SIG-M5 (cell line): ENCODE results near the gene ATP6V0A4.
"Not testable (repeated sequence)": the region's sequence is repeated elsewhere in the genome, so short reads cannot be mapped to it uniquely, and the experiment has no call there.

Experiments used
- DNase-seq: peaks from one replicate; lab custom pipeline; 2025; lab: John Stamatoyannopoulos, UW

ATP6V0A4 gene

DNA sequence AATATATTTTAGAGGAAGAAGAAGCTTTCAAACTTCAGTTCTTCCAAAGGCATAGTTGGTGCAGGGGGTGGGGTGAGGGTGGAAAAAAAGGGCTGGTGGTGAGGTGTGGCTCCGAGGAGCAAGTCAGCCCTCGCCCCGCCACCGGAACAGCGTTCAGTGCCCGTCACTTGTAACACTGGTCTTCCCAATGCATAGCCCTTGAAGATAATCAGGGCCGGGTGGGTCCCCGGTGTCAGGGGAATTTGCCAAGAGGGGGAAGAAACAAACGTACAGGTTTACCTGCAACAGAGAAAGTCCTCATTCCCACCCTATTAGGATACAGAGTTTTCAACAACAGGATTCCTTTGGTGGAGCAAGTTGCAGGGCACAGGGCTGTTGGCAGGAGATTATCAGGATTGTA is 98.3 kb downstream of the ATP6V0A4 start:
- no peak for DNase-seq

DNA sequence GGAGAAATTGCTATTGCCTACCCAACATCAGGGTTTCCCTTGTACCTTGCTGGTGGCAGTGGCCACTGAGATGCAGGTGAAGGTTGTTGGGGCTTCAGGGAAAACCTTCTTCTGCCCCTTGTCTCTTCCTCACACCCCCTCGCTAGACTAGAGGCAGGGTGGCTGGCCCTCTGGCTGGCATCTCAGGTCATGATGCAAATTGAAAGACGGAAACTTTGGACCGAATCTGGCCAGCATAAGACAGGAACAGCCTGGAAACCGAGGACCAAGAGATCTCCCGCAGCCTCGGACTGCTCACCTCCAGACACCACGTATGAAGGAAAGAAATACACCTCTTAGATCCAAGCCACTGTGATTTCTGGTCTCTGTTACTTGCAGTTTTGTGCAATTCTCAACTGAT is 99.7 kb downstream of the ATP6V0A4 start:
- no peak for DNase-seq

DNA sequence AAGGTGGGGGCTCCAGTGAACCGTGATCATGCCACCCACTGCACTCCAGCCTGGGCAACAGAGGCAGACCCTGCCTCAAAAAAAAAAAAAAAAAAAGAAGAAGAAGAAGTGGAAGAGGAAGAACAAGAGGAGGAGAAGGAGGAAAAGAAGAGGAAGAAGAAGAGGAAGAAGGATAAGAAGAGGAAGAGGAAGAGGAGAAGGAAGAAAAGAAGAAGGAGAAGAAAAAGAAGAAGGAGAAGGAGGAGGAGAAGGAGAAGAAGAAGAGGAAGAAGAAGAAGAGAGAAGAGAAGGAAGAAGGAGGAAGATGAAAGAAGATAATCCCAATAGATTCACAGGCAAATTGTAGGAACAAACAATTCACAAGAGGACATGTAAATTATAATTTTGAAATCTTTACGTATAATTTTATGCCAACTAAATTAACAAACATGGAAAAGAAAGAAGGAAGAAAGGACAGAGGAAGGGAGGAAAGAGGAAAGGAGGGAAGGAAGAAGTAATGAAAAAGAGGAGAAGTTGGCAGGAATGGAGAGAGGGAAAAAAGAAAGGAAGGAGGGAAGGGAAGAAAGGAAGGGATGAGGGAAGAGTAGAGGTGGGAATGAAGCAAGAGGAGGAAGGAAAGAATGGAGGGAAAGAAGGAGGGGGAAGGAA is 100.3 kb downstream of the ATP6V0A4 start:
- no peak for DNase-seq

DNA sequence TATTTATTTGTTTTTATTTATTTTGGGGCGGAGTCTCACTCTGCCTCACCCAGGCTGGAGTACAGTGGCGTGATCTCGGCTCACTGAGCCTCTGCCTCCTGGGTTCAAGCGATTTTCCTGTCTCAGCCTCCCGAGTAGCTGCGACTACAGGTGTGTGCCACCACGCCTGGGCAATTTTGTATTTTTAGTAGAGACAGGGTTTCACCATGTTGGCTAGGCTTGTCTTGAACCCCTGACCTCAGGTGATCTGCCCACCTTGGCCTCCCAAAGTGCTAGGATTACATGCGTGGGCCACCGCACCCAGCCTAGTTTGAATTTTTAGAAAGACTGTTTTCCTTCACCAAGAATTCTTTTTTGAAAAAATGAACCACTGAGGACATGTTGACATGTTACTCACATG is 102.2 kb downstream of the ATP6V0A4 start:
- DNase-seq: not testable (repeated sequence)

DNA sequence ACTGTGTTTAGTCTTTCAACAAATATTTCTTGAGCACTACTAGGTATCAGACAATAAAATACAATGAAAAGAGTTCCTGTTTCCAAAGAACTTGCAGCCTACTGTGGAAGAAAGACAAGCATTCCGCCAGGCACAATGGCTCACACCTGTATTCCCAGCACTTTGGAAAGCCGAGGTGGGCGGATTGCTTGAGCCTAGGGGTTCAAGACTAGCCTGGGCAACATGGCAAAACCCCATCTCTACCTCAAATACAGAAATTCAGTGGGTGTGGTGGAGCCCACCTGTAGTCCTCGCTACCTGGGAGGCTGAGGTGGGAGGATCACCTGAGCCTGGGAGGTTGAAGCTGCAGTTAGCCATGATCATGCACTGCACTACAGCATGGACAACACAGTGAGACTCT is 102.9 kb downstream of the ATP6V0A4 start:
- no peak for DNase-seq

DNA sequence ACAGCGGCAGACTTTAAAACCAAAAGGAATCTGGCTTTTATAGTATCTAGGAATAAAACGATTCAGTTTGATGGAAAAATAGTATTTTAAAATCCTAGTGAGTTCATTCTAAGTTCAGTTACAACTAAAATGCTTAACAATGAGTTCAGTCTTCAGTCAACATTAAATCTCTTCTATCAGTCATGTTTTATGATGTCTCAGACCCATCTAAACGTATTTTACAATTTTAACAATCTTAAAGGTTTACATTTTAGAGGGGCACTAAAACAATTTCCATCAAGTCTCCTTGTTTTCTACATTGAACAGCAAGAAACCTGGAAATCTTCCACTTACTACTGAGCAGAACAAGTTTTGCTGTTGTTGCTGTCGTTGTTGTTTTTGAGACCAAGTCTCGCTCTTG is 106.8 kb downstream of the ATP6V0A4 start:
- DNase-seq: no peak

DNA sequence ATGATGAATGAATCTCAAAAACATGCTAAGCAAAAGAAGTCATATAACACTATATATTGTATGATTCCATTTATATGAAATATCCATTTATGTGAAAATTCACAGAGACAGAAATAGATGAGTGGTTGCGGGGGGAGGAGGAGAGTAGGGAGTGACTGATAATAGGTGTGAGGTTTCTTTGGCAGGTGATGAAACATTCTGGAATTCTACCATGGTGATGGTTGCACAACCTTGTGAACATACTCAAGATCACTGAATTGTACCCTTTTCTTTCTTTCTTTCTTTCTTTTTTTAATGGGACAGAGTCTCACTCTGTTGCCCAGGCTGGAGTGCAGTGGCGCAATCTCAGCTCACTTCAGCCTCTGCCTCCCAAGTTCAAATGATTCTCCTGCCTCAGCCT is 107.5 kb downstream of the ATP6V0A4 start:
- DNase-seq: no peak

DNA sequence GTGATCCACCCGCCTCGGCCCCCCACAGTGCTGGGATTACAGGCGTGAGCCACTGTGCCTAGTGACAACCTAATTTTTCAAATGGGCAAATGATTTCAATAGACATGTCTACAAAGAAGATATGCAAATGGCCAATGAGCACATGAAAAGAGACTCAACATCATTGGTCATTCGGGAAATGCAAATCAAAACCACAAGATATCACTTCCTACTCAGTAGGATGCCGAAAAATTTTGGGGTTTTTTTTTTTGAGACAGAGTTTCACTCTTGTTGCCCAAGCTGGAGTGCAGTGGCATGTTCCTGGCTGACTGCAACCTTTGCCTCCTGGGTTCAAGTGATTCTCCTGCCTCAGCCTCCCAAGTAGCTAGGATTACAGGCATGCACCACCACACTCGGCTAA is 110.0 kb downstream of the ATP6V0A4 start:
- DNase-seq: not testable (repeated sequence)

DNA sequence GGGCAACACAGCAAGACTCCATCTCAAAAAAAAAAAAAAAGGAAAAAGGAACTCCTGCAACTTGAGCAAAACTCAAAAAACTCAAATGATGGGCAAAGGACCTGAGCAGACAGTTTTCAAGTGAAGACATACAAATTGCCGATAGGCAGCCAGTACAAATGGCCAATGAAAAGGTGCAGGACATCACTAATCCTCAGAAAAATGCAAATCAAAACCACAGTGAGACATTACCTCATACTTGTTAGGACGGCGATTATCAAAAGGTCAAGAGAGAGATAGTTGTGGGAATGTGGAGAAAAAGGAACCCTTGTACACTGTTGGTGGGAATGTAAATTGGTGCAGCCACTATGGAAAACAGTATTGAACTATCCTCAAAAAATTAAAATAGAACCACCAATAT is 113.7 kb downstream of the ATP6V0A4 start:
- DNase-seq: no peak

DNA sequence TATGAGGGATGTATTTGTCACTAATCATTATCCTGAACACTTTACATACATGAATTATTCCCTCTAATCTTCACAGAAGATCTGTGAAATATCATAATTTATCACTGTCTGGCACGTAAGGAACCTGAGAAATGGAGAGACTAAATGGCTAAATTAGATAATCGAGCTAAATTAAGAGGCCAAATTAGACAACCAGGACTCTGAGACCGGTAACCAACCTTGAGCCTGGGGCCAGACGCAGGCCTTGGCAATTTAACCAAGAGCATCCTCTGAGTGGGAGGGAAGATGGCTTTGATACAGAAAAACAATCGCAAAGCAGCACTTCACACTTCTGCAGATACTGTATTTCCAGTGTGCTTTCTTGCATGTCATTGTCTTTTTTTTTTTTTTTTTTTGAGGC is 118.2 kb downstream of the ATP6V0A4 start:
- DNase-seq: no peak

DNA sequence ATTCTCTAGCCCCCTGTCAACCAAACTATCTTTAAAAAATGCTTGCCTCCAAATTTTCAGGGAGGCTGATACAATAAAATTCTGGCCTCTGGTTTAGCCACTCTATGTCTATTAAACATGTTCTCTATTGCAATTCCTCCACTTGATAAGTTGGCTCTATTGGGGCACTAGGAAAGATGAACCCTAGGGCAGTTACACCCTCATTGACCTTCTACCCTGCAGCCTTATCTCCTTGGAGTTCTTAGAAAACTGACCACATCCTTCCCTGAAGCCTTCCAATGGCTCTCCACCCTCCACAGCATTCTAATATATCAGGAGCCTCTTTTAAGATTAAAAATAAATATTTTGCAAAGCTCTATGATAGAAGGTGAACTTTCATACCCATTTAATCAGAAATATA is 127.4 kb downstream of the ATP6V0A4 start:
- no peak for DNase-seq

DNA sequence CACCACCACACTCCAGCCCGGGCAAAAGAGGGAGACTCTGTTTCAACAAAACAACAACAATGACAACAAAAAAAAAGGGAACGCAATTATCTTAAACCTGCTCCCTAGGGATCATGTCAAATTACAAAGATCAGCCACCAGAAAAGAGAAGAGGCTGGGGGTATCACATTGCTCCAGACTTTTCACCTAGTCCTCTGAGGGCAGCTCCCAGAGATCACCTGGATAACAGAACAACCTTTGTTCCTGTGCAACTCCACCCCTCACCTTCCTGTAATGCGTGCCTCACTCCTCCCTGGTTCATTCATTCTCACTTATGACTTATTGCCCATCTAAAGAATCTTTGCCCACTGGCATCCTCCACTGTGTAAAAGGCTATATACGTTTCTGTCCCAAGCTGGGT is 128.6 kb downstream of the ATP6V0A4 start:
- no peak for DNase-seq

DNA sequence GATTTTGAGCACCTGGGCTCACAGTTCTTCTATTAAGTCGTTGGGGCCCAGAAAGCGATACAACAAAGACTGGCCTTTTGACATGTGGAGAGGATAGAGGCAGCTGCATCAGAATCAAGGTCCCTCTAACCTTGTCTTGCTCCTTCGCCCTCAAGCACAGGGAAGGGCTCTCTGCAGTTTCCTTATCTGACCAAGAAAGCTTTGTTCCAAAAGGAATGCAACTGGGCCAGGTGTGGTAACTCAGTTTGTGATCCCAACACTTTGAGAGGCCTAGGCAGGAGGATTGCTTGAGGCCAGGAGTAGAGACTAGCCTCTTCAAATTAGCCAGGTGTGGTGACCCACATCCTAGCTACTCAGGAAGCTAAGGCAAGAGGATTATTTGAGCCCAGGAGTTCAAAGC is 129.1 kb downstream of the ATP6V0A4 start:
- no peak for DNase-seq

DNA sequence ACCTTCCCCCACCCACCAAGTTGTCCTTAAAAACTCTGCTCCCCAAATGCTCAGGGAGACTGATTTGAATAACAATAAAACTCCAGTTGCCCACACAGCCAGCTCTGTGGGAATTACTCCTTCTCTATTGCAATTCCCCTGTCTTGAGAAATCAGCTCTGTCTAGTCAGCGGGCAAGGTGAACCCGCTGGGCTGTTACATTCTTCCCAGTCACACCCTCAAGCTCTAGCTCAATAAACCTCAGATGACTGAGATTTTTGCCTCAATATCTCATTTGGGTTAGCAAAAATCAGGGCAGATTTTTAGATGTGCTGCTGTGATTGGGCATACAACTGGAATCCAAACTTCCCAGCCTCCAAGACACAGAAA is 129.8 kb downstream of the ATP6V0A4 start:
- DNase-seq: no peak

DNA sequence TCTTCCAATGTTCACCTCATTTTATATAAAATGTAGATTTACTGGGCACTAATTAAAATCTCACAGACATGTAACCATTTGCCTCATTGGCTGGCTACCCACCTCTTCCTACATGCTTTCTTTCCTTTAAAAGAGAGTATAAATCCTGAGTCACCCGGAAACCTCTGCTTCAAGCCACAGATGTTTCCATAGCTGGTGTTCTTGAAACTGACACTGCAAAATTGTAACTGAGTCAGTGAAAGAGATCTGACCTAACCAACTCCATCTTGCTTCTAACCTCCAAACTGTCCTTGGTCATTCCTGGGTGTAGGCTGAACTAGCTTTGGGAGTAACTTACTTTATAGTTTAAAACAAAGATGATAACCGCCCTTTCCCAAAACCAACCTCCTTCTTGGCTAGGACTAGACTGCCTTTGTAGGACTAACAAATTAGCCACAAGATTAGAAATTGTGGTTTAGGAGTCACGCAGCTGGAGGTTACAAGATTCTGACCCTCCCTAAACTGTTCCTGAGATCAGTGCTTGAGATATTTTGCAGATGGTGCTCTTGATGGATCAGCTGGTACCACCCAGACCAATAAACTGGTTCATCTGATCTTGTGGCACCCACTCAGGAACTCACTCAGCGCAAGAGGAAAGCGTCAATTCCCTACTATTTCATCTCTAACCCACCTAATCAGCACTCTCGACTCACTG is 130.3 kb downstream of the ATP6V0A4 start:
- DNase-seq: no peak

DNA sequence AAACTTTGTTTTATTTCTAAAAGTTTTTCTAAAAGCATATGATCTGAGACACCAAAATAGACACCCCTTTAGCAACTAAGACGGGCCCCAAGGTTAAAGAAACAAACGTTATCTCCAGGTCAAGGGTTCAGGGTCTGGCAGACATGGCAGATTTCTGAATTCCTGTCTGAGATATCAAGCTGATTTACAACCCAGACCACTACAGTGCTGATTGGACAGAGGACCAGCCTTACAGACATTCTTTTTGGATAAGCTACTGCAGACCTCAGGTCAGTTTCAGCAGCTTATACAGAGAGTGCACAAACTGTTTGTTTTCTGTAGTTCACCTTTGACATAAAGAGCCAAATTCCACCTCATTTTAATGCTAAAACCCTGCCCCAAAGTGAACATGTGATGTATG is 131.6 kb downstream of the ATP6V0A4 start:
- no peak for DNase-seq

DNA sequence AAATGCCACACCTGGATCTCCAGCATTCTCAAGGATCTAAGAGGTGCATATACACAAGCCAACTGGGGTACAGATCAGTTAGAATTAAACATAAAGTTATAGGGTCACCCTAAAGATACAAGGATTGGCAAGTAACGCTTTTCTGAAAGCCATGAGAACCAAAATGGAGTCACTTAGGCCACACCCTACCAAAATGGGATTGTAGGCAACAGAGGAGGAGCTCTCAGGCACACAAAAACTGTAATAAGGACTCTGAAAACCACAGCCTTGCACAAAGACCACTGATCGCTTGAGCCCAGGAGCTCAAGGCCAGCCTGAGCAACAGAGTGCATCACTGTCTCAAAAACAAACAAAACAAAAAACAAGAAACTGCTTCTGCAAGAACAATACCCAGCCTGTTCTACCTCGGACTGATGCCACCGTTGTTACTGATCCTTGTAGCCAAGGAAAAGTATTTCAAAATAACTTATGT is 132.3 kb downstream of the ATP6V0A4 start:
- no peak for DNase-seq

DNA sequence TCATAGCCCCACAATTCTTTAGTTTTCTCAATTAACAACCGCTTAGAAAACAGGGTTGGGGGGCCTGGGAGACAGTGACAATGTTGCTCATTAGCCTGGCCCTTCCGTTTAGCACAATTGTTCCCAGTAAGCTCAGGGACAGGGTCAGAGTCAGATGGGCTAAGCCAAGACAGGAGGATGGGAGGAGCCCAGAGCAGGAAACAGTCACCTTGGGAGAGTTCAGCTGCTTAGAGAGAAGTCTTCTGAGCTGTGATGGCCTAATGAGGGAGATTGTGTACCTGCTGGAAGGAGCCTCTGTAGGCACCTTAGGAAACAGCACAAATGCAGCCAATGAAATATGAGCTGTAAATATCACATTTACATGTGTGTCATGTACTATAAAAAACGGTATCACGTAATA is 132.7 kb downstream of the ATP6V0A4 start:
- no peak for DNase-seq

DNA sequence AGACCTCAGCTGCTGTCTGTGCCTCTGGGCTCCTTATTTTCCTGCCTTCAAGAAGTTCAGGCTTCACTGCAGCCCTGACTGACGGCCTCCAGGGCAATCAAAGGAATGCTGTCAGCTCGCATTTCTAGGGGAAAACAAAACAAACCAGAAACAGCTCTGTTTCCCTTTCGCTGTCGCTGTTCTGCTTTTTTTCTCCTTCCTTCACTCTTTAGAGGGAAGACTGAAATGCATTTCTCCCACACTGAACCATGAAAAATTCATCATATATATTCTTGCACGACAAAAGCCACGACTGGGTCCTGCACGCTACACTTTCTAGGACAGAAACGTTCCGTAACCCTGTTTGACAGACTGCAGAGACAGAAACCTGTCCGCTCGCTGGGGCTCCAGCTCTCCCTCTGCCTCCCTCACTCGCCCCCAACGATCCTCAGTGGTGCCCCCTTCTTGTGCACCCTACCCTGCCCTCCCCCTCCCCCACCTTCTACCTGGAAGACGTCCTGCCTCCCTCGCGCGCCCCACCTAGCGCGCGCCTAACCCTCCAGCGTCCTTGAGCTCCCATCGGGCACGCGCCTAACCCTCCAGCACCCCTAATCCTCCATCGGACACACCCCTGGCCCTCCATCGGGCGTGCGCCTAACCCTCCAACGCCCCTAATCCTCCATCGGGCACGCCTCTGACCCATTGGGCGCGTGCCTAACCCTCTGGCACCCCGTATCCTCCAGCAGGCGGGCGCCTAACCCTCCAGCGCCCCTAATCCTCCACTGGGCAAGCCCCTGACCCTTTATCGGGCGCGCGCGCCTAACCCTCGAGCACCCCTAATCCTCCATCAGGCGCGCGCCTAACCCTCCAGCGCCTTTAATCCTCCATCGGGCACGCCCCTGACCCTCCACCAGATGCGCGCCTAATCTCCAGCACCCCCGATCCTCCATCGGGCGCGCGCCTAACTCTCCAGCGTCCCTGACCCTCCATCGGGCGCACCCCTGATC is 134.0 kb downstream of the ATP6V0A4 start:
- DNase-seq: no peak

DNA sequence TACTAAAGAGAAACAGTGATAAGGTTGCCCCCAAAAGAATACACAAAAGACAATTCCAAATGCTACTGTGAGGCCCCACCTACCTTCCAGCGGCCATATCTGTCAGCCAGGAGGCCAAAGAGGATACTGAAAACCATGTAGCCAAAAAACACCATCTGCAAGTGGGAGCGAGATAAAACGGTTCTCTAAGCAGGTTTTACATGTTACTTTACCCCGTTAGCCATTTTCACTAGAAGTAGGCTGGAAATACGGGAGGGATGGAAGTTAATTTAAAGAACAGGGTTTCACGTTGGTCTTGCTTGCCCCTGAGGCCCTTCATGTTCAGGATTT is 135.0 kb downstream of the ATP6V0A4 start:
- no peak for DNase-seq

DNA sequence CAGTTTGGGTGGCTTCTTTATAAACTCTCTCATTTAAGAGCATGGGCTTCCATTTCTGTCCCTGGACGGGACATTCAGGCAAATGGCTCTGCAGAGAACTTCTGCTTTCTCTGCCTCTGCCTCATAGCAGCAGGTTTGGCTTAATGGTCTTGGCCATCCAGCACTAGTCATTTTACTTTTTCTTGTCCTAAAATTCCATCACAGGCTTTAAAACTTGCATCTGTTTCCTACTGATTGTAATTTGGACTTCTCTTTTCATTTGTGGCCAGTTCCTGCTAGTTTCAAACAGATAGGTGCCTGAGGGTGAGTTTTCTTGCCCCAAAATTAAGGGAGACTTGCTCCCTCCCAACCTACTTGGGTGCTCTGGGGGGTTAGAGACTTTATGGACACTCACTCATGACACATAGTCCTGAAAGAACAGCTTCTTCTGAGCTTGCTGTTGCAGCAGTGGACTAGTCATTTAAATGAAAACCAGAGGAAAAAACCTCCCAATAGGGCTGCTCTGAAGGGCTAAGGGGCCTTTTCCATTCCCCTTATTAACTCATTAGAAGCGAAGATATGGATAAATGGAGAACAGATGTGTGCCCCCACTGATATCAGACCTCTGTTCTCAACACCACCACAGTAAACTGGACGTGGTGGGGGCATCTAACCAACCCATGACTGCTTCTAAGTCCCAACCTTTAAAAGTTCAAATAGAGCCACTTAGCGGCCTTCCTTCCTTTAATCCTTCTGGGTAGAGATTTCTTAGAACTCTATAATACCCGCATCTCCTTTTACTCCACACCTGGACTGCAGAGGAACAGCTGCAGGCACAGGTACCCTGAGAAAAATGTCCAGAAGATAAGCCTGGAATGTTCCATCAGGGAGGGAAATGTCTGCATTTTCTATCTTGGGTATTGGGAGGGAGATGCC is 135.7 kb downstream of the ATP6V0A4 start:
- no peak for DNase-seq
